ENCODE data around the gene ODR4. TPM values are rescaled to one million over a fixed set of nuclear protein-coding genes. Genes with fewer than 3 reads are reported as not detected.

The ODR4 gene
- total RNA-seq, 1 experiment from 2014 or later = 19.6 TPM

GRCh38 chr1:186443638-186444037 is 68.0 kb downstream of the ODR4 start:
- H3K4me1 ChIP-seq (replicated peaks; ENCODE audit: insufficient read depth) = peaks cover 10% of the 10 kb centered on the region
- no peaks in the 10 kb centered on the region for H4K20me1 ChIP-seq (ENCODE audit: insufficient read depth)
- H3K4me3 ChIP-seq = no peak overlapping the region
- ChIA-PET CTCF (no interaction called here), POLR2A (ENCODE audit: unreplicated experiment) (no interaction called here)
- H3K27me3 ChIP-seq (ENCODE audit: insufficient read depth, low read depth) = no peaks in the 10 kb centered on the region
- no TSS peak for BruUV-seq (replicated peaks)
- intact Hi-C loops (cut with micrococcal nuclease; ENCODE audit: unreplicated experiment) = no loop called here
- no peak overlapping the region for H2AFZ ChIP-seq
- H3K27ac ChIP-seq = no peak overlapping the region
- H3K36me3 ChIP-seq (ENCODE audit: low read depth) = no peaks in the 10 kb centered on the region
- no peak overlapping the region for H3K4me2 ChIP-seq
- DNase-seq = no peak
- no peaks in the 10 kb centered on the region for H3K9me3 ChIP-seq (ENCODE audit: insufficient read depth, low read depth)
- H3F3A ChIP-seq (ENCODE audit: insufficient read depth, low read depth) = no peaks in the 10 kb centered on the region
- no peaks in the 10 kb centered on the region for H3K79me2 ChIP-seq (ENCODE audit: low read depth)
- H3K9me2 ChIP-seq (ENCODE audit: insufficient read depth) = no peaks in the 10 kb centered on the region
- TF ChIP-seq EZH2 (IDR thresholded peaks at IDR 0.05; ENCODE audit: low read depth) (no peak), CTCF (conservative IDR thresholded peaks at IDR 0.05) (no peak)

- Histone ChIP-seq H2AFZ (no peak overlapping the region), H3K9me2 (ENCODE audit: insufficient read depth) (no peaks in the 10 kb centered on the region), H3K9me3 (ENCODE audit: insufficient read depth, low read depth) (no peaks in the 10 kb centered on the region), H3K79me2 (ENCODE audit: low read depth) (no peaks in the 10 kb centered on the region), H3K36me3 (ENCODE audit: low read depth) (no peaks in the 10 kb centered on the region), H3K4me2 (no peak overlapping the region), H4K20me1 (ENCODE audit: insufficient read depth) (no peaks in the 10 kb centered on the region), H3F3A (ENCODE audit: insufficient read depth, low read depth) (no peaks in the 10 kb centered on the region), H3K4me1 (replicated peaks; ENCODE audit: insufficient read depth) (no peaks in the 10 kb centered on the region; the same call in 1 of the 2 replicates), H3K4me3 (no peak overlapping the region), H3K27ac (no peak overlapping the region), H3K27me3 (ENCODE audit: insufficient read depth, low read depth) (no peaks in the 10 kb centered on the region)
- BruUV-seq (replicated peaks) = no TSS peak
- ChIA-PET POLR2A (ENCODE audit: unreplicated experiment) (no interaction called here), CTCF (no interaction called here)
- no peak for DNase-seq
- intact Hi-C loops (cut with micrococcal nuclease; ENCODE audit: unreplicated experiment) = no loop called here
- TF ChIP-seq EZH2 (IDR thresholded peaks at IDR 0.05; ENCODE audit: low read depth) (no peak), CTCF (conservative IDR thresholded peaks at IDR 0.05) (no peak)
Observed at GRCh38 chr1:186446152-186446551, 70.5 kb downstream of the ODR4 start.

GRCh38 chr1:186454981-186455380 is 79.3 kb downstream of the ODR4 start:
- intact Hi-C loops (cut with micrococcal nuclease; ENCODE audit: unreplicated experiment) = no loop called here
- Histone ChIP-seq H3K4me3 (no peak overlapping the region), H3K9me3 (ENCODE audit: insufficient read depth, low read depth) (no peaks in the 10 kb centered on the region), H3K27ac (no peak overlapping the region), H3K4me1 (replicated peaks; ENCODE audit: insufficient read depth) (no peaks in the 10 kb centered on the region), H2AFZ (no peak overlapping the region), H3K36me3 (ENCODE audit: low read depth) (no peaks in the 10 kb centered on the region), H4K20me1 (ENCODE audit: insufficient read depth) (no peaks in the 10 kb centered on the region), H3K79me2 (ENCODE audit: low read depth) (no peaks in the 10 kb centered on the region), H3K9me2 (ENCODE audit: insufficient read depth) (no peaks in the 10 kb centered on the region), H3F3A (ENCODE audit: insufficient read depth, low read depth) (no peaks in the 10 kb centered on the region), H3K4me2 (no peak overlapping the region), H3K27me3 (ENCODE audit: insufficient read depth, low read depth) (no peaks in the 10 kb centered on the region)
- ChIA-PET POLR2A (ENCODE audit: unreplicated experiment) (no interaction called here), CTCF (no interaction called here)
- DNase-seq = no peak
- BruUV-seq (replicated peaks) = no TSS peak
- no peak for TF ChIP-seq CTCF (conservative IDR thresholded peaks at IDR 0.05)
- no peak for TF ChIP-seq EZH2 (IDR thresholded peaks at IDR 0.05; ENCODE audit: low read depth)
